ENCODE data around the gene TFCP2L1. TPM values are rescaled to one million over a fixed set of nuclear protein-coding genes. Genes with fewer than 3 reads are reported as not detected.

The TFCP2L1 gene
- total and polyA plus RNA-seq, 2 donors (not counting 3 experiments of a cell fraction or from before 2014, with no cell fraction given), result not detected

- Histone ChIP-seq H4K20me1 (replicated peaks; ENCODE audit: control insufficient read depth, extremely low read depth, insufficient read depth, low read length) (no peaks in the 10 kb centered on the region), H3K4me2 (ENCODE audit: insufficient read depth, low read length) (no peak overlapping the region), H2AFZ (ENCODE audit: low read depth, low read length) (no peak overlapping the region), H3K27me3 (ENCODE audit: control insufficient read depth in 2 of 2, insufficient read depth in 2 of 2, low read length in 2 of 2) (no peaks in the 10 kb centered on the region), H3K36me3 (ENCODE audit: control insufficient read depth in 2 of 2, extremely low read depth in 1 of 2, insufficient read depth in 2 of 2, low read length in 2 of 2) (no peaks in the 10 kb centered on the region), H3K79me2 (ENCODE audit: control insufficient read depth, insufficient read depth, low read length) (no peaks in the 10 kb centered on the region), H3K4me3 (replicated peaks in 1 of 3; ENCODE audit: insufficient read depth in 1 of 3, low read depth in 1 of 3, low read length in 3 of 3) (no peak overlapping the region), H3K4me1 (ENCODE audit: control insufficient read depth, extremely low read depth, insufficient read depth, low read length) (no peaks in the 10 kb centered on the region), H3K9ac (replicated peaks; ENCODE audit: extremely low read depth, insufficient read depth, low read length) (no peak overlapping the region), H3K9me3 (replicated peaks; ENCODE audit: control insufficient read depth, insufficient read depth, low read length) (no peaks in the 10 kb centered on the region), H3K9me1 (replicated peaks; ENCODE audit: control insufficient read depth, extremely low read depth, insufficient read depth, low read length) (no peaks in the 10 kb centered on the region), H3K27ac (ENCODE audit: insufficient read depth, low read depth, low read length) (no peak overlapping the region)
- ChIA-PET CTCF (no interaction called here), POLR2A (no interaction called here)
- FAIRE-seq (no peak), DNase-seq (ENCODE audit: low read depth, low spot score) (no peak)
- dilution Hi-C loops (cut with MboI; ENCODE audit: extremely low pct_ligation_motif_present, low sequenced_read_pairs), result no loop called here
- intact Hi-C loops (cut with micrococcal nuclease), result no loop called here
- TF ChIP-seq MAX (IDR thresholded peaks at IDR 0.05; ENCODE audit: insufficient read depth, insufficient read length) (no peak), FOS (IDR thresholded peaks at IDR 0.05; ENCODE audit: borderline replicate concordance, insufficient read depth, low read length) (no peak), JUN (IDR thresholded peaks at IDR 0.05; ENCODE audit: borderline replicate concordance, insufficient read depth, insufficient read length, low read depth) (no peak), MYC (IDR thresholded peaks at IDR 0.05; ENCODE audit: low read depth, low read length) (no peak), POLR2A (IDR thresholded peaks at IDR 0.05; ENCODE audit: low read depth, low read length) (no peak), POLR2AphosphoS5 (IDR thresholded peaks at IDR 0.05; ENCODE audit: insufficient read depth, low read depth, low read length) (no peak), GATA2 (IDR thresholded peaks at IDR 0.05; ENCODE audit: insufficient read depth, insufficient read length, low read depth, low read length) (no peak), EZH2 (IDR thresholded peaks at IDR 0.05; ENCODE audit: borderline replicate concordance, low read depth, low read length, severe bottlenecking) (no peak)
- TF ChIP-seq, protein P1, sequence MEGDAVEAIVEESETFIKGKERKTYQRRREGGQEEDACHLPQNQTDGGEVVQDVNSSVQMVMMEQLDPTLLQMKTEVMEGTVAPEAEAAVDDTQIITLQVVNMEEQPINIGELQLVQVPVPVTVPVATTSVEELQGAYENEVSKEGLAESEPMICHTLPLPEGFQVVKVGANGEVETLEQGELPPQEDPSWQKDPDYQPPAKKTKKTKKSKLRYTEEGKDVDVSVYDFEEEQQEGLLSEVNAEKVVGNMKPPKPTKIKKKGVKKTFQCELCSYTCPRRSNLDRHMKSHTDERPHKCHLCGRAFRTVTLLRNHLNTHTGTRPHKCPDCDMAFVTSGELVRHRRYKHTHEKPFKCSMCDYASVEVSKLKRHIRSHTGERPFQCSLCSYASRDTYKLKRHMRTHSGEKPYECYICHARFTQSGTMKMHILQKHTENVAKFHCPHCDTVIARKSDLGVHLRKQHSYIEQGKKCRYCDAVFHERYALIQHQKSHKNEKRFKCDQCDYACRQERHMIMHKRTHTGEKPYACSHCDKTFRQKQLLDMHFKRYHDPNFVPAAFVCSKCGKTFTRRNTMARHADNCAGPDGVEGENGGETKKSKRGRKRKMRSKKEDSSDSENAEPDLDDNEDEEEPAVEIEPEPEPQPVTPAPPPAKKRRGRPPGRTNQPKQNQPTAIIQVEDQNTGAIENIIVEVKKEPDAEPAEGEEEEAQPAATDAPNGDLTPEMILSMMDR (IDR thresholded peaks at IDR 0.05; ENCODE audit: extremely low read depth in 1 of 2, insufficient read depth in 1 of 2, low read depth in 1 of 2, low read length in 2 of 2), result no peak
- no TSS peak for BruUV-seq (replicated peaks)
Measured at GRCh38 chr2:121217627-121218026, 67.4 kb downstream of the TFCP2L1 start.

All from endothelial cell of umbilical vein (primary cell).